Hepatocyte (in vitro differentiated cells): ENCODE data around the gene GRAMD1A.

Experiments used
- CTCF ChIP-seq: fragments of 200-600 bp; sonication (generic); IDR thresholded peaks from 2 replicates; pipeline ENCODE4 v1.5.1; 2016; ENCODE audit warnings: antibody characterized with exemption, mild to moderate bottlenecking; ENCODE audit not compliant: poor library complexity
- EZH2 ChIP-seq: fragments of 200-600 bp; sonication (generic); IDR thresholded peaks from 2 replicates; pipeline ENCODE4 v1.6.1; 2016; ENCODE audit warnings: antibody characterized with exemption, mild to moderate bottlenecking, borderline replicate concordance
- EZH2phosphoT487 ChIP-seq: fragments of 200-600 bp; sonication (generic); IDR thresholded peaks from one replicate; pipeline ENCODE4 v1.6.1; 2018; ENCODE audit warnings: antibody characterized with exemption, mild to moderate bottlenecking, low read depth, moderate library complexity; ENCODE audit not compliant: unreplicated experiment, severe bottlenecking

- TF ChIP-seq CTCF (no peak), EZH2 (no peak), EZH2phosphoT487 (no peak)
These were observed 38.7 kb downstream of the GRAMD1A start for GRCh38 chr19:35038623-35039512.
